SKM-1 (cell line): Measurements from ENCODE around the gene XAB2.
"Not testable (repeated sequence)": the region's sequence is repeated elsewhere in the genome, so short reads cannot be mapped to it uniquely, and the experiment has no call there.

Experiments used
- DNase-seq: peaks from one replicate; lab custom pipeline; 2025; ENCODE audit not compliant: unreplicated experiment; lab: John Stamatoyannopoulos, UW

The XAB2 gene

GRCh38 chr19:7582446-7582845 lies 46.9 kb downstream of the XAB2 start:
- DNase-seq = no peak

DNA sequence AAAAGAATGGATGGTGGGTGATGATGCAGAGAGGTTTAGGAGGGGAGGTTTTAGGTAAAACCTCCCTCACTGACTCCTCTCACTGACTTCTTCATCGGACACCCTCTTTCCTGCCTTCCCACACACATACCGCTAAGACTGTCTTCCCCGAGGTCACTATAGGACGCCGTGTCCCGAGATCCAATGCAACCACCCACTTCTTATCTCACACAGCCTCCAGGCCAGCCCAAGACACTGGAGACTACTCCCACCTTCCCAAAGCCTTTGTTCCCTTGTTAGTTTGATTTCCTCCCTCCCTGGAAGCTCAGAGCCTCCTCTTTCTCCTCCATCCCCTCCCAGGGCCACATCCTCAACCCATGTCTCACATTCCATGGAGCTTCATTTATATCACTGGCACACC lies 50.2 kb downstream of the XAB2 start:
- no peak for DNase-seq

- no peak for DNase-seq
These were observed 51.2 kb downstream of the XAB2 start for GRCh38 chr19:7578127-7578526.

GRCh38 chr19:7577422-7577821 lies 51.9 kb downstream of the XAB2 start:
- not testable (repeated sequence) for DNase-seq

DNA sequence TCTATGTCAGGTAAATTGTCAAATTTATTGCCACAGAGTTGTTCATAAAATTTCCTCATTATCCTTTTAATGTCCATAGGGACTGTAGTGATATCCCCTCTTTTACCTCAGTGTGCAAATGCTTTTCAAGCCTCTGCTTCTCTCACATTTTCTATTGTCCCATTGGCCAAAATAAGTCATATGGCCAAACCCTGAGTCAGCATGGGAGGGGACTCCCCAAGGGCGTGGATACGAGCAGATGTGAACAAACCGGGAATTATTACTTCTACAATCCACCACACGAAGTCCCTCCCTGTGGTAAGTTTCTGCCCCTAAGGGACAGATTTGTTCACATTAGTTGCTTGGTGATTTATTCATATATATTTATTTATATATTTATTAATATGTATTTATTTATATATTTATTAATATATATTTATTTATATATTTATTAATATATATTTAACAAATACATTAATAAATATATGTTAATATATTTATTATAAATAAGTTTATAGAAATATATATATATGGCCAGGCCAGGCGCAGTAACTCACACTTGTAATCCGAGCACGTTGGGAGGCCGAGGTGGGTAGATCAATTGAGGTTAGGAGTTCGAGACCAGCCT lies 53.8 kb downstream of the XAB2 start:
- no peak for DNase-seq

DNA sequence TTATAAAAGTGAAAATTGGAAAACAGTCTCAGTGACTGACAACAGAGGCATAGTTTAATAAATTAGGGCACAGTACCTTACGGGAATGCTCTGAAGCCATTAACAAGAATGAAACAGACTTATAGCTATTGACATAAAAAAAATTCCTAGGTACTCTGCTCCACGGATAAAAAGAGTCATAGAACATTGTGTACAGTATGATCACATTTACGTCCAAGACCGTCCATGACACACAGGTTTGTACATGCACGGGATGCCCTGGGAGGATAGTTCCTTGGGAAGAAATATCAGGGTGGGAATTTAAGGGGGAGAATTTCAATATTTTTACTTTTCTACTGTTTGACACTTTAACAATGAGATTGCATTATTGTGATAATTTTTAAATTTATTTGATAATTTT lies 58.6 kb downstream of the XAB2 start:
- DNase-seq = no peak
